ENCODE measurements around the gene MRGPRG. TPM values are rescaled to one million over a fixed set of nuclear protein-coding genes. Genes with fewer than 3 reads are reported as not detected.

Gene MRGPRG
- total and polyA plus RNA-seq, 4 donors, result not detected

- no peak for TF ChIP-seq RAD21 (IDR thresholded peaks at IDR 0.05)
- TF ChIP-seq MAX (IDR thresholded peaks at IDR 0.05), result no peak
- no peak for TF ChIP-seq FOXA2 (IDR thresholded peaks at IDR 0.05)
- no peak for TF ChIP-seq HNF4A (conservative IDR thresholded peaks at IDR 0.05)
- no peak for TF ChIP-seq ATF3 (IDR thresholded peaks at IDR 0.05)
- TF ChIP-seq EGR1 (IDR thresholded peaks at IDR 0.05; ENCODE audit: low read depth in 2 of 2), result no peak
- TF ChIP-seq NR2F2 (IDR thresholded peaks at IDR 0.05), result no peak
- TF ChIP-seq HNF4G (IDR thresholded peaks at IDR 0.05), result no peak
- no peak for TF ChIP-seq ZBTB33 (IDR thresholded peaks at IDR 0.05)
- TF ChIP-seq TAF1 (conservative IDR thresholded peaks at IDR 0.05), result no peak
- no peak for TF ChIP-seq JUND (IDR thresholded peaks at IDR 0.05)
- no peak for TF ChIP-seq YY1 (IDR thresholded peaks at IDR 0.05)
- TF ChIP-seq SP1 (IDR thresholded peaks at IDR 0.05), result no peak
- no peak for TF ChIP-seq FOXA1 (IDR thresholded peaks at IDR 0.05)
- TF ChIP-seq CTCF (IDR thresholded peaks at IDR 0.05; ENCODE audit: low read depth, low read length, missing input control), result no peak
- no peak for TF ChIP-seq RXRA (IDR thresholded peaks at IDR 0.05)
- no peak for TF ChIP-seq GABPA (IDR thresholded peaks at IDR 0.05 in 1 of 2, conservative IDR thresholded peaks at IDR 0.05 in 1 of 2)
- no peak for TF ChIP-seq REST (IDR thresholded peaks at IDR 0.05)
- no peak overlapping the region for H3K9ac ChIP-seq (ENCODE audit: low read depth in 1 of 2, low read length in 2 of 2)
- H3K4me3 ChIP-seq (ENCODE audit: low read depth in 1 of 3, low read length in 3 of 3), result no peak overlapping the region
- WGBS, result 88% methylated on average over 23 of the region's 23 CpGs
- no peaks in the 10 kb centered on the region for H3K4me1 ChIP-seq (ENCODE audit: control insufficient read depth in 4 of 4, insufficient read depth in 4 of 4, low read length in 3 of 4)
- no peak overlapping the region for H3K27ac ChIP-seq (ENCODE audit: low read depth in 1 of 2, low read length in 2 of 2)
- no peak for DNase-seq (ENCODE audit: low spot score)
- peaks cover 0 to 4% (median 0%) of the 10 kb centered on the region in 4 donors for H3K27me3 ChIP-seq (ENCODE audit: control insufficient read depth in 4 of 4, insufficient read depth in 4 of 4, low read length in 3 of 4)
- H3K9me3 ChIP-seq (ENCODE audit: control insufficient read depth in 4 of 4, low read length in 3 of 4), result no peaks in the 10 kb centered on the region
- H3K36me3 ChIP-seq (ENCODE audit: control insufficient read depth in 4 of 4, insufficient read depth in 3 of 4, low read depth in 1 of 4, low read length in 3 of 4), result no peaks in the 10 kb centered on the region
Measured at GRCh38 chr11:3196161-3197043, 22.2 kb downstream of the MRGPRG start.
